Measurements from ENCODE around the gene YPEL3.

- TF ChIP-seq PKNOX1 (IDR thresholded peaks at IDR 0.05) (no peak), FOXM1 (IDR thresholded peaks at IDR 0.05; ENCODE audit: borderline replicate concordance) (no peak), HDGF (IDR thresholded peaks at IDR 0.05; ENCODE audit: borderline replicate concordance) (no peak), ARNT (IDR thresholded peaks at IDR 0.05) (no peak)
Observed at GRCh38 chr16:30137897-30138296, 41.9 kb upstream of the YPEL3 start.

Data from HEK293T (cell line).